Measurements from ENCODE around the gene CDH13. TPM values are rescaled to one million over a fixed set of nuclear protein-coding genes. Genes with fewer than 3 reads are reported as not detected.

CDH13 gene
- total and polyA plus RNA-seq, 2 experiments from 2014 or later, result 1.6 to 4.4 TPM

DNA sequence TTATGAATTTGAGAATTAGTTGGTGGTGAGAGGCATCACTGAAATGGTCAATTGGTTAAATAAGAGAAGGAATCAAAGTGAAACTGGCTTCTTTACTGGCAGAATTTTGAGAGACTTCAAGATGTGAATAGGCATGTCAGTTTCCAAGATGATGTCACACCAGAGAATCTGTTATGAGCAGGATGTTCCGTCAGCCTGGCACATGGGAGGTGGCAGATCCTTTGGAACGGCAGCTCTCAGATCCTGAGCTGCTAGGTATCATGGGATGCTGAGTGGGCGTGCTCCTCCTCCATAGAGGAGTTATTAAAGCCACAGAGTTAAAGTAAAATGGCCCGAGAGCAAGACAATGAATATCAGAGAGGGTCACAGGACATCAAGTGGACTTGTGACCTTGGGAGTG is 736.8 kb downstream of the CDH13 start:
- no peaks in the 10 kb centered on the region for H3K36me3 ChIP-seq (ENCODE audit: insufficient read depth)
- TF ChIP-seq, protein P1, sequence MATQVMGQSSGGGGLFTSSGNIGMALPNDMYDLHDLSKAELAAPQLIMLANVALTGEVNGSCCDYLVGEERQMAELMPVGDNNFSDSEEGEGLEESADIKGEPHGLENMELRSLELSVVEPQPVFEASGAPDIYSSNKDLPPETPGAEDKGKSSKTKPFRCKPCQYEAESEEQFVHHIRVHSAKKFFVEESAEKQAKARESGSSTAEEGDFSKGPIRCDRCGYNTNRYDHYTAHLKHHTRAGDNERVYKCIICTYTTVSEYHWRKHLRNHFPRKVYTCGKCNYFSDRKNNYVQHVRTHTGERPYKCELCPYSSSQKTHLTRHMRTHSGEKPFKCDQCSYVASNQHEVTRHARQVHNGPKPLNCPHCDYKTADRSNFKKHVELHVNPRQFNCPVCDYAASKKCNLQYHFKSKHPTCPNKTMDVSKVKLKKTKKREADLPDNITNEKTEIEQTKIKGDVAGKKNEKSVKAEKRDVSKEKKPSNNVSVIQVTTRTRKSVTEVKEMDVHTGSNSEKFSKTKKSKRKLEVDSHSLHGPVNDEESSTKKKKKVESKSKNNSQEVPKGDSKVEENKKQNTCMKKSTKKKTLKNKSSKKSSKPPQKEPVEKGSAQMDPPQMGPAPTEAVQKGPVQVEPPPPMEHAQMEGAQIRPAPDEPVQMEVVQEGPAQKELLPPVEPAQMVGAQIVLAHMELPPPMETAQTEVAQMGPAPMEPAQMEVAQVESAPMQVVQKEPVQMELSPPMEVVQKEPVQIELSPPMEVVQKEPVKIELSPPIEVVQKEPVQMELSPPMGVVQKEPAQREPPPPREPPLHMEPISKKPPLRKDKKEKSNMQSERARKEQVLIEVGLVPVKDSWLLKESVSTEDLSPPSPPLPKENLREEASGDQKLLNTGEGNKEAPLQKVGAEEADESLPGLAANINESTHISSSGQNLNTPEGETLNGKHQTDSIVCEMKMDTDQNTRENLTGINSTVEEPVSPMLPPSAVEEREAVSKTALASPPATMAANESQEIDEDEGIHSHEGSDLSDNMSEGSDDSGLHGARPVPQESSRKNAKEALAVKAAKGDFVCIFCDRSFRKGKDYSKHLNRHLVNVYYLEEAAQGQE (IDR thresholded peaks at IDR 0.05; ENCODE audit: unreplicated experiment), result no peak
- TF ChIP-seq EZH2phosphoT487 (IDR thresholded peaks at IDR 0.05; ENCODE audit: unreplicated experiment) (no peak), JUNB (IDR thresholded peaks at IDR 0.05; ENCODE audit: unreplicated experiment) (no peak), STAT1 (IDR thresholded peaks at IDR 0.05; ENCODE audit: unreplicated experiment) (no peak)
- TF ChIP-seq, protein P2, sequence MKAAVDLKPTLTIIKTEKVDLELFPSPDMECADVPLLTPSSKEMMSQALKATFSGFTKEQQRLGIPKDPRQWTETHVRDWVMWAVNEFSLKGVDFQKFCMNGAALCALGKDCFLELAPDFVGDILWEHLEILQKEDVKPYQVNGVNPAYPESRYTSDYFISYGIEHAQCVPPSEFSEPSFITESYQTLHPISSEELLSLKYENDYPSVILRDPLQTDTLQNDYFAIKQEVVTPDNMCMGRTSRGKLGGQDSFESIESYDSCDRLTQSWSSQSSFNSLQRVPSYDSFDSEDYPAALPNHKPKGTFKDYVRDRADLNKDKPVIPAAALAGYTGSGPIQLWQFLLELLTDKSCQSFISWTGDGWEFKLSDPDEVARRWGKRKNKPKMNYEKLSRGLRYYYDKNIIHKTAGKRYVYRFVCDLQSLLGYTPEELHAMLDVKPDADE (IDR thresholded peaks at IDR 0.05), result no peak
- TF ChIP-seq, protein P3, sequence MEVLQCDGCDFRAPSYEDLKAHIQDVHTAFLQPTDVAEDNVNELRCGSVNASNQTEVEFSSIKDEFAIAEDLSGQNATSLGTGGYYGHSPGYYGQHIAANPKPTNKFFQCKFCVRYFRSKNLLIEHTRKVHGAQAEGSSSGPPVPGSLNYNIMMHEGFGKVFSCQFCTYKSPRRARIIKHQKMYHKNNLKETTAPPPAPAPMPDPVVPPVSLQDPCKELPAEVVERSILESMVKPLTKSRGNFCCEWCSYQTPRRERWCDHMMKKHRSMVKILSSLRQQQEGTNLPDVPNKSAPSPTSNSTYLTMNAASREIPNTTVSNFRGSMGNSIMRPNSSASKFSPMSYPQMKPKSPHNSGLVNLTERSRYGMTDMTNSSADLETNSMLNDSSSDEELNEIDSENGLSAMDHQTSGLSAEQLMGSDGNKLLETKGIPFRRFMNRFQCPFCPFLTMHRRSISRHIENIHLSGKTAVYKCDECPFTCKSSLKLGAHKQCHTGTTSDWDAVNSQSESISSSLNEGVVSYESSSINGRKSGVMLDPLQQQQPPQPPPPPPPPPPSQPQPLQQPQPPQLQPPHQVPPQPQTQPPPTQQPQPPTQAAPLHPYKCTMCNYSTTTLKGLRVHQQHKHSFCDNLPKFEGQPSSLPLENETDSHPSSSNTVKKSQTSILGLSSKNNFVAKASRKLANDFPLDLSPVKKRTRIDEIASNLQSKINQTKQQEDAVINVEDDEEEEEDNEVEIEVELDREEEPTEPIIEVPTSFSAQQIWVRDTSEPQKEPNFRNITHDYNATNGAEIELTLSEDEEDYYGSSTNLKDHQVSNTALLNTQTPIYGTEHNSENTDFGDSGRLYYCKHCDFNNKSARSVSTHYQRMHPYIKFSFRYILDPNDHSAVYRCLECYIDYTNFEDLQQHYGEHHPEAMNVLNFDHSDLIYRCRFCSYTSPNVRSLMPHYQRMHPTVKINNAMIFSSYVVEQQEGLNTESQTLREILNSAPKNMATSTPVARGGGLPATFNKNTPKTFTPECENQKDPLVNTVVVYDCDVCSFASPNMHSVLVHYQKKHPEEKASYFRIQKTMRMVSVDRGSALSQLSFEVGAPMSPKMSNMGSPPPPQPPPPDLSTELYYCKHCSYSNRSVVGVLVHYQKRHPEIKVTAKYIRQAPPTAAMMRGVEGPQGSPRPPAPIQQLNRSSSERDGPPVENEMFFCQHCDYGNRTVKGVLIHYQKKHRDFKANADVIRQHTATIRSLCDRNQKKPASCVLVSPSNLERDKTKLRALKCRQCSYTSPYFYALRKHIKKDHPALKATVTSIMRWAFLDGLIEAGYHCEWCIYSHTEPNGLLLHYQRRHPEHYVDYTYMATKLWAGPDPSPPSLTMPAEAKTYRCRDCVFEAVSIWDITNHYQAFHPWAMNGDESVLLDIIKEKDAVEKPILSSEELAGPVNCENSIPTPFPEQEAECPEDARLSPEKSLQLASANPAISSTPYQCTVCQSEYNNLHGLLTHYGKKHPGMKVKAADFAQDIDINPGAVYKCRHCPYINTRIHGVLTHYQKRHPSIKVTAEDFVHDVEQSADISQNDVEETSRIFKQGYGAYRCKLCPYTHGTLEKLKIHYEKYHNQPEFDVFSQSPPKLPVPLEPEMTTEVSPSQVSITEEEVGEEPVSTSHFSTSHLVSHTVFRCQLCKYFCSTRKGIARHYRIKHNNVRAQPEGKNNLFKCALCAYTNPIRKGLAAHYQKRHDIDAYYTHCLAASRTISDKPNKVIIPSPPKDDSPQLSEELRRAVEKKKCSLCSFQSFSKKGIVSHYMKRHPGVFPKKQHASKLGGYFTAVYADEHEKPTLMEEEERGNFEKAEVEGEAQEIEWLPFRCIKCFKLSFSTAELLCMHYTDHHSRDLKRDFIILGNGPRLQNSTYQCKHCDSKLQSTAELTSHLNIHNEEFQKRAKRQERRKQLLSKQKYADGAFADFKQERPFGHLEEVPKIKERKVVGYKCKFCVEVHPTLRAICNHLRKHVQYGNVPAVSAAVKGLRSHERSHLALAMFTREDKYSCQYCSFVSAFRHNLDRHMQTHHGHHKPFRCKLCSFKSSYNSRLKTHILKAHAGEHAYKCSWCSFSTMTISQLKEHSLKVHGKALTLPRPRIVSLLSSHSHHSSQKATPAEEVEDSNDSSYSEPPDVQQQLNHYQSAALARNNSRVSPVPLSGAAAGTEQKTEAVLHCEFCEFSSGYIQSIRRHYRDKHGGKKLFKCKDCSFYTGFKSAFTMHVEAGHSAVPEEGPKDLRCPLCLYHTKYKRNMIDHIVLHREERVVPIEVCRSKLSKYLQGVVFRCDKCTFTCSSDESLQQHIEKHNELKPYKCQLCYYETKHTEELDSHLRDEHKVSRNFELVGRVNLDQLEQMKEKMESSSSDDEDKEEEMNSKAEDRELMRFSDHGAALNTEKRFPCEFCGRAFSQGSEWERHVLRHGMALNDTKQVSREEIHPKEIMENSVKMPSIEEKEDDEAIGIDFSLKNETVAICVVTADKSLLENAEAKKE (CRISPR knock-in tag; IDR thresholded peaks at IDR 0.05), result no peak
- H3K4me3 ChIP-seq, result no peak overlapping the region
- no peaks in the 10 kb centered on the region for H3K27me3 Mint-ChIP-seq (ENCODE audit: insufficient read depth, low read depth, poor library complexity)
- H2AFZ ChIP-seq, result no peak overlapping the region
- H3K27me3 ChIP-seq (ENCODE audit: insufficient read depth), result no peaks in the 10 kb centered on the region
- DNase-seq (ENCODE audit: low spot score), result no peak
- no peaks in the 10 kb centered on the region for H3K4me1 ChIP-seq (ENCODE audit: insufficient read depth)
- H3K4me2 ChIP-seq, result no peak overlapping the region
- H3K9me2 ChIP-seq (ENCODE audit: insufficient read depth), result 0 out of 2 replicates have a peak, but pooled peaks cover 5% of the 10 kb centered on the region
- no peaks in the 10 kb centered on the region for H3F3A ChIP-seq (replicated peaks; ENCODE audit: low read depth)
- H3K27ac Mint-ChIP-seq, result no peak overlapping the region
- H3K36me3 Mint-ChIP-seq (ENCODE audit: low read depth), result no peaks in the 10 kb centered on the region
- no peaks in the 10 kb centered on the region for H3K9me3 Mint-ChIP-seq
- no peaks in the 10 kb centered on the region for H3K79me2 ChIP-seq (replicated peaks; ENCODE audit: insufficient read depth)
- no peak overlapping the region for H3K4me3 Mint-ChIP-seq
- no peak for ATAC-seq
- no peaks in the 10 kb centered on the region for H4K20me1 ChIP-seq (replicated peaks; ENCODE audit: insufficient read depth)
- H3K4me1 Mint-ChIP-seq, result no peaks in the 10 kb centered on the region
- no peak overlapping the region for H3K27ac ChIP-seq (ENCODE audit: low read depth)

Data from GM23338 (cell line).